AML-193 (cell line): ENCODE results near the gene YIF1A.
"Not testable (repeated sequence)": the region's sequence is repeated elsewhere in the genome, so short reads cannot be mapped to it uniquely, and the experiment has no call there.

Source experiments
- DNase-seq, 2 experiments: peaks; one replicate each; lab custom pipeline; 2025; lab: John Stamatoyannopoulos, UW

Gene YIF1A

GRCh38 chr11:66326261-66327111 is 37.5 kb upstream of the YIF1A start:
- DNase-seq, result no peak

GRCh38 chr11:66325263-66325671 is 36.3 kb upstream of the YIF1A start:
- no peak for DNase-seq

- DNase-seq, result no peak
Observed at GRCh38 chr11:66324664-66325063, 35.7 kb upstream of the YIF1A start.

- no peak for DNase-seq
Observed at GRCh38 chr11:66323684-66324083, 34.7 kb upstream of the YIF1A start.

GRCh38 chr11:66322732-66323427 is 33.9 kb upstream of the YIF1A start:
- DNase-seq, result no peak

- DNase-seq, result no peak
Observed at GRCh38 chr11:66321606-66322005, 32.7 kb upstream of the YIF1A start.

- DNase-seq, result not testable (repeated sequence)
Observed at GRCh38 chr11:66320748-66321147, 31.8 kb upstream of the YIF1A start.

GRCh38 chr11:66320289-66320688 is 31.3 kb upstream of the YIF1A start:
- not testable (repeated sequence) for DNase-seq

- no peak for DNase-seq
Observed at GRCh38 chr11:66318600-66318970, 29.6 kb upstream of the YIF1A start.

- peak; percentile 79 to 87 for DNase-seq
Observed at GRCh38 chr11:66317723-66318599, 29.0 kb upstream of the YIF1A start.

GRCh38 chr11:66317322-66317722 is 28.4 kb upstream of the YIF1A start:
- no peak for DNase-seq

GRCh38 chr11:66316849-66317251 is 27.9 kb upstream of the YIF1A start, which contains the start of gene CD248:
TSS of gene CD248 (minus strand) at chr11:66317044. CDS start at chr11:66317027, 17 bp downstream.
- DNase-seq, result no peak

GRCh38 chr11:66315921-66316811 is 27.2 kb upstream of the YIF1A start:
- no peak for DNase-seq

- no peak for DNase-seq
Observed at GRCh38 chr11:66315498-66315885, 26.5 kb upstream of the YIF1A start.

GRCh38 chr11:66314561-66315497 is 25.9 kb upstream of the YIF1A start:
- DNase-seq, result no peak

- no peak for DNase-seq
Observed at GRCh38 chr11:66314186-66314501, 25.2 kb upstream of the YIF1A start.

GRCh38 chr11:66313321-66314185 is 24.6 kb upstream of the YIF1A start:
- DNase-seq, result no peak

GRCh38 chr11:66312549-66313320 is 23.8 kb upstream of the YIF1A start:
- DNase-seq, result peak; percentile 82
